Measurements from ENCODE around the gene WFDC1.

- no peak for TF ChIP-seq CTCF (IDR thresholded peaks at IDR 0.05; ENCODE audit: low read depth, low read length)
- TF ChIP-seq EZH2phosphoT487 (IDR thresholded peaks at IDR 0.05; ENCODE audit: low read depth), result no peak
These were observed 36.4 kb upstream of the WFDC1 start for GRCh38 chr16:84258266-84258665.

Data from OCI-LY3 (cell line).